ENCODE results near the gene SYT2. TPM values are rescaled to one million over a fixed set of nuclear protein-coding genes. Genes with fewer than 3 reads are reported as not detected.

Gene SYT2
- total RNA-seq, 4 donors from 2014 or later, result 0.23 to 0.59 TPM; not detected in 2

GRCh38 chr1:202687798-202688197 lies 22.5 kb downstream of the SYT2 start:
- Histone ChIP-seq H3K4me1 (no peaks in the 10 kb centered on the region), H3K9me3 (no peaks in the 10 kb centered on the region), H3K27me3 (peaks cover 80% of the 10 kb centered on the region), H3K36me3 (no peaks in the 10 kb centered on the region), H3K27ac (no peak overlapping the region), H3K4me3 (no peak overlapping the region)
- TF ChIP-seq EP300 (IDR thresholded peaks at IDR 0.05) (no peak), CTCF (IDR thresholded peaks at IDR 0.05) (no peak), POLR2AphosphoS5 (IDR thresholded peaks at IDR 0.05) (no peak), POLR2A (IDR thresholded peaks at IDR 0.05) (no peak)
- 62 to 90% methylated on average over 3 of the region's 3 CpGs for WGBS, 2 donors (ENCODE audit: low coverage in 1 of 2)
- ATAC-seq, result no peak

GRCh38 chr1:202687370-202687769 lies 22.9 kb downstream of the SYT2 start:
- TF ChIP-seq POLR2A (IDR thresholded peaks at IDR 0.05) (no peak), CTCF (IDR thresholded peaks at IDR 0.05) (no peak), POLR2AphosphoS5 (IDR thresholded peaks at IDR 0.05) (no peak), EP300 (IDR thresholded peaks at IDR 0.05) (no peak)
- peaks cover 84% of the 10 kb centered on the region for H3K27me3 ChIP-seq
- no peak overlapping the region for H3K4me3 ChIP-seq
- no peaks in the 10 kb centered on the region for H3K4me1 ChIP-seq
- no peaks in the 10 kb centered on the region for H3K9me3 ChIP-seq
- 49 to 75% methylated on average over 2 to 3 of the region's 11 CpGs for WGBS, 2 donors (ENCODE audit: low coverage in 1 of 2)
- no peaks in the 10 kb centered on the region for H3K36me3 ChIP-seq
- no peak overlapping the region for H3K27ac ChIP-seq
- no peak for ATAC-seq

- no peaks in the 10 kb centered on the region for H3K36me3 ChIP-seq
- no peaks in the 10 kb centered on the region for H3K4me1 ChIP-seq
- WGBS, 2 donors (ENCODE audit: low coverage in 1 of 2), result 57 to 81% methylated on average over 2 to 4 of the region's 6 CpGs
- H3K27me3 ChIP-seq, result peaks cover 88% of the 10 kb centered on the region
- H3K4me3 ChIP-seq, result no peak overlapping the region
- no peak for TF ChIP-seq EP300 (IDR thresholded peaks at IDR 0.05)
- no peak for ATAC-seq
- no peaks in the 10 kb centered on the region for H3K9me3 ChIP-seq
- no peak overlapping the region for H3K27ac ChIP-seq
Measured at GRCh38 chr1:202685641-202686040, 24.6 kb downstream of the SYT2 start.

GRCh38 chr1:202684716-202685115 lies 25.5 kb downstream of the SYT2 start:
- TF ChIP-seq POLR2A (IDR thresholded peaks at IDR 0.05) (no peak), POLR2AphosphoS5 (IDR thresholded peaks at IDR 0.05) (no peak), CTCF (IDR thresholded peaks at IDR 0.05) (no peak), EP300 (IDR thresholded peaks at IDR 0.05) (no peak)
- peaks cover 85% of the 10 kb centered on the region for H3K27me3 ChIP-seq
- no peak overlapping the region for H3K27ac ChIP-seq
- WGBS, 2 donors (ENCODE audit: low coverage in 1 of 2), result 54 to 60% methylated on average over 1 to 2 of the region's 2 CpGs
- H3K4me1 ChIP-seq, result no peaks in the 10 kb centered on the region
- H3K36me3 ChIP-seq, result no peaks in the 10 kb centered on the region
- H3K4me3 ChIP-seq, result no peak overlapping the region
- H3K9me3 ChIP-seq, result no peaks in the 10 kb centered on the region
- no peak for ATAC-seq

- no peaks in the 10 kb centered on the region for H3K36me3 ChIP-seq
- H3K4me3 ChIP-seq, result no peak overlapping the region
- H3K27me3 ChIP-seq, result peaks cover 77% of the 10 kb centered on the region
- H3K27ac ChIP-seq, result no peak overlapping the region
- 68 to 76% methylated on average over 3 to 4 of the region's 4 CpGs for WGBS, 2 donors (ENCODE audit: low coverage in 1 of 2)
- ATAC-seq, result no peak
- no peaks in the 10 kb centered on the region for H3K4me1 ChIP-seq
- H3K9me3 ChIP-seq, result no peaks in the 10 kb centered on the region
- TF ChIP-seq EP300 (IDR thresholded peaks at IDR 0.05) (no peak), POLR2AphosphoS5 (IDR thresholded peaks at IDR 0.05) (no peak), CTCF (IDR thresholded peaks at IDR 0.05) (no peak)
Measured at GRCh38 chr1:202683029-202683428, 27.2 kb downstream of the SYT2 start.

All from gastroesophageal sphincter (tissue), 4 donors.